Nephron progenitor cell (in vitro differentiated cells): Measurements from ENCODE around the gene IL27RA.
A peak's percentile ranks its signal among the peaks of the same experiment; 100 is the strongest.

Source experiments
- DNase-seq: peaks from one replicate; pipeline ENCODE4 v3.0.0; 2021
- H3K27ac Mint-ChIP-seq: 2 replicates; pipeline ENCODE4 v1.8.0; 2021; ENCODE audit warnings: mild to moderate bottlenecking, moderate library complexity, mixed read lengths
- H3K27me3 Mint-ChIP-seq: 2 replicates; pipeline ENCODE4 v1.8.0; 2021; ENCODE audit warnings: mild to moderate bottlenecking, low read depth, mixed read lengths; ENCODE audit not compliant: poor library complexity
- H3K36me3 Mint-ChIP-seq: 2 replicates; pipeline ENCODE4 v1.8.0; 2021; ENCODE audit warnings: low read depth, mixed read lengths
- H3K4me1 Mint-ChIP-seq: 2 replicates; pipeline ENCODE4 v1.8.0; 2021; ENCODE audit warnings: mixed read lengths
- H3K4me3 Mint-ChIP-seq: 2 replicates; pipeline ENCODE4 v1.8.0; 2021; ENCODE audit warnings: mild to moderate bottlenecking, moderate library complexity, mixed read lengths
- H3K9me3 Mint-ChIP-seq: 2 replicates; pipeline ENCODE4 v1.8.0; 2021; ENCODE audit warnings: mild to moderate bottlenecking, moderate library complexity, mixed read lengths
- TF ChIP-seq, protein P1 (sequence below): fragments of 200-600 bp; sonication (generic); IDR thresholded peaks from 2 replicates; pipeline ENCODE4 v1.5.0; 2021; ENCODE audit warnings: antibody characterized with exemption

IL27RA gene

GRCh38 chr19:14062558-14062855 lies 30.9 kb downstream of the IL27RA start:
- DNase-seq: no peak
- H3K27ac Mint-ChIP-seq: no peak overlapping the region
- TF ChIP-seq, protein P1, sequence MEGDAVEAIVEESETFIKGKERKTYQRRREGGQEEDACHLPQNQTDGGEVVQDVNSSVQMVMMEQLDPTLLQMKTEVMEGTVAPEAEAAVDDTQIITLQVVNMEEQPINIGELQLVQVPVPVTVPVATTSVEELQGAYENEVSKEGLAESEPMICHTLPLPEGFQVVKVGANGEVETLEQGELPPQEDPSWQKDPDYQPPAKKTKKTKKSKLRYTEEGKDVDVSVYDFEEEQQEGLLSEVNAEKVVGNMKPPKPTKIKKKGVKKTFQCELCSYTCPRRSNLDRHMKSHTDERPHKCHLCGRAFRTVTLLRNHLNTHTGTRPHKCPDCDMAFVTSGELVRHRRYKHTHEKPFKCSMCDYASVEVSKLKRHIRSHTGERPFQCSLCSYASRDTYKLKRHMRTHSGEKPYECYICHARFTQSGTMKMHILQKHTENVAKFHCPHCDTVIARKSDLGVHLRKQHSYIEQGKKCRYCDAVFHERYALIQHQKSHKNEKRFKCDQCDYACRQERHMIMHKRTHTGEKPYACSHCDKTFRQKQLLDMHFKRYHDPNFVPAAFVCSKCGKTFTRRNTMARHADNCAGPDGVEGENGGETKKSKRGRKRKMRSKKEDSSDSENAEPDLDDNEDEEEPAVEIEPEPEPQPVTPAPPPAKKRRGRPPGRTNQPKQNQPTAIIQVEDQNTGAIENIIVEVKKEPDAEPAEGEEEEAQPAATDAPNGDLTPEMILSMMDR: no peak
- peaks cover 18% of the 10 kb centered on the region for H3K4me1 Mint-ChIP-seq
- no peaks in the 10 kb centered on the region for H3K9me3 Mint-ChIP-seq
- H3K27me3 Mint-ChIP-seq: peaks cover 73% of the 10 kb centered on the region
- no peaks in the 10 kb centered on the region for H3K36me3 Mint-ChIP-seq
- H3K4me3 Mint-ChIP-seq: no peak overlapping the region

GRCh38 chr19:14063105-14063504 lies 31.5 kb downstream of the IL27RA start:
- DNase-seq: no peak
- Mint-ChIP-seq H3K27me3 (peaks cover 71% of the 10 kb centered on the region), H3K27ac (no peak overlapping the region), H3K4me3 (no peak overlapping the region), H3K9me3 (no peaks in the 10 kb centered on the region), H3K4me1 (peaks cover 18% of the 10 kb centered on the region), H3K36me3 (no peaks in the 10 kb centered on the region)
- TF ChIP-seq, protein P1: no peak

- Mint-ChIP-seq H3K36me3 (no peaks in the 10 kb centered on the region), H3K27me3 (peaks cover 56% of the 10 kb centered on the region), H3K4me1 (peaks cover 4% of the 10 kb centered on the region), H3K4me3 (no peak overlapping the region), H3K9me3 (no peaks in the 10 kb centered on the region), H3K27ac (no peak overlapping the region)
- DNase-seq: no peak
- TF ChIP-seq, protein P1: no peak
Observed at GRCh38 chr19:14066134-14066533, 34.6 kb downstream of the IL27RA start.

- no peaks in the 10 kb centered on the region for H3K9me3 Mint-ChIP-seq
- peaks cover 60% of the 10 kb centered on the region for H3K27me3 Mint-ChIP-seq
- H3K4me1 Mint-ChIP-seq: peaks cover 14% of the 10 kb centered on the region
- no peak overlapping the region for H3K4me3 Mint-ChIP-seq
- no peak overlapping the region for H3K27ac Mint-ChIP-seq
- TF ChIP-seq, protein P1: no peak
- DNase-seq: no peak
- no peaks in the 10 kb centered on the region for H3K36me3 Mint-ChIP-seq
Observed at GRCh38 chr19:14070268-14071050, 38.9 kb downstream of the IL27RA start.

GRCh38 chr19:14072535-14073260 lies 41.1 kb downstream of the IL27RA start, which contains the start of gene MISP3:
Gene MISP3, plus strand, starts transcription at chr19:14072786. Its CDS starts 524 bp downstream, at chr19:14073310.
- no peak within 1 kb of the TSS for H3K27ac Mint-ChIP-seq
- TF ChIP-seq, protein P1: no peak
- no peaks in the 10 kb centered on the region for H3K36me3 Mint-ChIP-seq
- no peaks in the 10 kb centered on the region for H3K9me3 Mint-ChIP-seq
- peak; percentile 37 for DNase-seq
- H3K4me3 Mint-ChIP-seq: peak within 1 kb of the TSS; percentile 96
- peaks cover 14% of the 10 kb centered on the region for H3K4me1 Mint-ChIP-seq
- H3K27me3 Mint-ChIP-seq: peaks cover 56% of the 10 kb centered on the region
